B cell (primary cell): ENCODE results near the gene ERC2.

Experiments
- CTCF ChIP-seq: fragments of 200-600 bp; IDR thresholded peaks from one replicate; pipeline ENCODE4 v1.8.0; 2022; ENCODE audit warnings: antibody characterized with exemption, mild to moderate bottlenecking
- EZH2 ChIP-seq: IDR thresholded peaks from 2 replicates; pipeline ENCODE4 v1.6.1; 2012; ENCODE audit warnings: borderline replicate concordance, low read depth, mild to moderate bottlenecking, moderate library complexity, low read length; ENCODE audit not compliant: insufficient read depth, poor library complexity, severe bottlenecking

- TF ChIP-seq CTCF = no peak
- TF ChIP-seq EZH2 = no peak
These were observed 489.3 kb downstream of the ERC2 start for GRCh38 chr3:55978953-55979352.
